ENCODE data around the gene INSIG2.

The INSIG2 gene

DNA sequence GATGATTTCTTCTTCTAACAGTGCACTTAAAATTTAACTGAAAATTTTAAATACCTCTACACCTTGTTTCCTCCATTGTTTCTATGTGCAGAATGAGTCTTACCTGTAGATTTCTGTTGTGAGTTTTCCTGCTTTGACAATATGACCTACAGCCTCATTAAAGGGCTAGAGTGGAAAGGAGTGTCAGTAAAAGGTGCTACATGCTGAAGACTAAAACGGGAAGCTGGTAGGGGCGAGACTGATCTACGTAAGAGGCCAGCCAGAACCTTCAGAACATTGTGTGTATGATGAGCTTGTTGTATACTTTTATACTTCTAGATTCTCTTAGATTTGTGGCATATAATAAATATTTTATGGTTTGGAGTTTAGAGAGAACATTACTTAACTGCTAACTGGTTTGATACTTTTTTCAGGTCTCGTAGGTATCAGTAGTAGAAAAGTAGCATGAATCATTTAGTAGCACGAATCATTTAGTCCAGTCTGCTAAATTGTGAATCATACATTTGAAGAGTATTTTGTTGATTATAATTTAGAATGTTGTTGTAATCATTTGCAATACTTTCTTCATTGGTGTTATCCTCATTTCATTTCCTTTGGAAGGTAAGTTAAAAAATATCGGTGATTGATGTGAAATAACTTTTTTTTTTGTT is 14.3 kb downstream of the INSIG2 start:
- no peak for DNase-seq

DNA sequence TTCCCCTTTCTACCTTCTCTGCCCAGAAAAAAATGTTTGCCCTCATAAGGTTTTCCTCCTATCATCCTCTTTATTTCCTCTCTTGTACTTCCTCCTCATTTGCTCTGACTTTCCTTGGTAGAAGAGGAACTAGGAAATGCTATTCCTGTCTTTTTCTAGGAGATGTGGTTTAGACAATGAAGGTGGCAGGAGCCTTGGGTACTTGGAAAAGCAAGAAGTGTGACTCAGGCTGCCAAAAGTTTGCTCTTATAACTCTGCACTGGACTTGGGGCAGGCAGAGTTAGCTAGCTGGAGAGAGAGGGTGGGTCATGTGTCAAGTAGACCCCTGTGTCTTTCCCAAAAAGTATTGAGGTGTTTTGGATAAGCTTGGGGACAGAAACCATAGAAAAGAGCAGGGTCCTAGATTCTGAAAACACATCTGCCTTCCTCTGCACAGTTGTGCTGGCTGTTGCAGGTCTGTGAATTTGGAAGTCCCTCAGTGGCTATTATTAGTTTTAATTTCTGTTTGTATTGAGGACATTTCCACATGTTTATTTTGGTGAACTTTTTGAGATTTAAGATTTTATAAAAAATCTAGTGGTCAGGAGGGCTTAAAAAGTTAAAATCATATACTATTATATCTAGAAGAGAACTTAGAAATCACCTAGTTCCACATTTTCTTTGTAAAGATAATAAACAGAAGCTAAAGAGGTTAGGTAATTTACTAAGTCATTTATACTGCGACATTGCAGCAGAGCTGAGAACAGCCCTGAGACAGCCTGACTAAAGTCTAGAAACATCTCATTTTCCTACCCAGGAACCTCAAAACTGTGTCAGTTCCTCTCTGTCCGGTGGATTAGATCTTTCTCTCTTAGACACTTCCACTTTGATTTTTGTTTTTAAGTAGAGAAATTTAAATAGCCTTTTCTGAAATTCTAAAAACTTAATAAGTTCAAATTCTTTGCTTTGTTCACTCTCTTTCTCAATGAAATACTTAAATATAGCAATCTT is 16.0 kb downstream of the INSIG2 start:
- no peak for DNase-seq

DNA sequence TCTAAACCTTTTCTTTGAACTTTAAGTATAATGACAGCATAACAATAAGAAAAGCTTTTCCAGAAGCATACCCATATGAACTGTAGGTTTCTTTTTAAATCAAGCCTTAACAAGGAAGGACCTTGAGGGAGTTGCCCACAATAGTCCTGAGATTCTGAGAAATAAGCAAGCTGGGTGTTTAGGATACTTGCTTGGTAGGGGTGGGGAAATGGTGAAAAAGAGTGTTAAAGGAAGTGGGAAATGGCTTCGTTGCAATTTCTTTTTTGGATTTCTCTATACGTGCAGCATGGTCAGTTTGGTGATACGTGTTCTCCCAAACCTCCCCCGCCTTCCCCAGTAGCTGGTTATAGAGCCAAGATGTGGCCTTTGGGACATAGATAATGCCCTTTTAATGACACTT is 17.2 kb downstream of the INSIG2 start:
- DNase-seq, result no peak

- DNase-seq, result no peak
These were observed 18.7 kb downstream of the INSIG2 start for GRCh38 chr2:118106926-118107325.

DNA sequence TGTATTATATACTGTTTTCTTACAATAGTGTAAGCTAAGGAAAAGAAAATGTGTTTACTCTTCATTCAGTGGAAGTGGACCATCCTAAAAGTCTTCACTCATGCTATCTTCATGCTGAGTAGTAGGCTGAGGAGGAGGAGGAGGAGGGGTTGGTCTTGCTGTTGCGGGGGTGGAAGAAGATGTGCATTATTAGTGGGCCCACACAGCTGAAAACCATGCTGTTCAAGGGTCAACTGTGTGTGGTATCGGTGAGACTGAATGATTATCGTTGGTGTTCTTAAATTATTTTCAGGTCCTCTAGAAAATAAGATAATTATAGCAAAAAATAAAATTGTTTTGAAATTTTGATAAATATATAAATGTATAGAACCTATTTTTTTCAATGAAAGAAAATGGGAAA is 22.0 kb downstream of the INSIG2 start:
- DNase-seq, result no peak

DNA sequence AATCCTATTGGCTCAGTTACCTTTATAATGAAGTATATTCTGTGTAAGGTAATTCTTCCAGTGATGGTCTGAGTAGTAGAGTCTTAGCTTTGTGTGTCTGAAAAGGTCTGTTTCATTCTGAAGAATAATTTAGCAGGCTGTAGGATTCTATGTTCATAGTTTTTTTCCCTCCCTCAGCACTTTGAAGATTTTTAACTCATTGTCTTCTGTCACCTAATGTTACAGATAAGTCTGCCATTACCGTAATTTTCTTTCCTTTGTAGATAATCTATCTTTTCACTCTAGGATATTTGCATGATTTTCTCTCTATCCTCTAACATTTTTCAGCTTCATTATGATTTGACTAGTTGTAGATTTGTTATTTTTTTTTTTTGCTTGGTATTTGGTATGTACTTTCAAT is 22.7 kb downstream of the INSIG2 start:
- DNase-seq, result no peak

DNA sequence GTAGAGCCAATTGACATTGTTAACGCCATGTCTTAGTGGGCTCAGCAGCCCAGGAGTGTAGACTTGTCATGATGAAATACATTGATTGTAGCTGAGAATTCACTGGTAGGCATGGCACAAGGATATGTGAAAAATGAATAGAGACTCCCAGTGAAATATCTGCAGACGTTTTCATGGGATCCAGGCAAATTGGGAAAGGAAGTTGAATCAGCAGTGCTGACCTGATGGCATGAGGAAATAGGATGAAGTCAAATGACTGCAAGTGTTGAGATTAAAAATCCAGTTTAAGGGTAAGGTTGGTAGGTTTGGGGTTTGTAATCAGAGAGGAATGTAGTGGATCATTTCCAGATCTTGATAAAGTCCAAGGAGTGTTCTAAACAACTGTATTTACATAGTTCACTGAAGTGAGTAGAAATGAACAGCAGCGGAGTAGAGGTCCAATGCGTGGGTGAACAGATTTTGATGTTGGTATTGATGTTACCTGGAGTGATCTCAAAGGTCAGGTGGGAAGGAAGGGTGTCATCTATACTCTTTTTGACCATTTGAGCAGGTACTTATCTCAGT is 24.6 kb downstream of the INSIG2 start:
- DNase-seq, result no peak

- no peak for DNase-seq
These were observed 26.6 kb downstream of the INSIG2 start for GRCh38 chr2:118114863-118115262.

DNA sequence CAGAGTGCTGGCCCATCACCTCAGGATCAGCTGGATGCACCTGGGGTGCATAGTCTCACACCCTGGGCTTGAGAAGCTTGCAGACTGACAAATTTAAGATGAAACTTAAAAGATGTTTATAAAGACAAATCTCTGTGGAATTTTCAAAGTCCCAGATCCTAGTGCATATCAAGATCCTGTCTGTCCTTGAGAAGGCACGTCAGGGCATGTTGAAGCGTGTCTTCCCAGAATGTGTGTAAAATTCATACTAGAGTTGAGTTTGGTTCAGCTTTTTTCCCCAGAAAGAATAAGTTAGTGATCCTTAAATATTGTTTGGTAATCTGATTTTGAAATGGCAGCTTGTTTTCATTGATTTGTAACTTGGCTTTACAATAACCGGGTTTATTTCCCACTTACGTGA is 27.5 kb downstream of the INSIG2 start:
- no peak for DNase-seq

GRCh38 chr2:118118479-118118878 is 30.2 kb downstream of the INSIG2 start:
- no peak for DNase-seq

DNA sequence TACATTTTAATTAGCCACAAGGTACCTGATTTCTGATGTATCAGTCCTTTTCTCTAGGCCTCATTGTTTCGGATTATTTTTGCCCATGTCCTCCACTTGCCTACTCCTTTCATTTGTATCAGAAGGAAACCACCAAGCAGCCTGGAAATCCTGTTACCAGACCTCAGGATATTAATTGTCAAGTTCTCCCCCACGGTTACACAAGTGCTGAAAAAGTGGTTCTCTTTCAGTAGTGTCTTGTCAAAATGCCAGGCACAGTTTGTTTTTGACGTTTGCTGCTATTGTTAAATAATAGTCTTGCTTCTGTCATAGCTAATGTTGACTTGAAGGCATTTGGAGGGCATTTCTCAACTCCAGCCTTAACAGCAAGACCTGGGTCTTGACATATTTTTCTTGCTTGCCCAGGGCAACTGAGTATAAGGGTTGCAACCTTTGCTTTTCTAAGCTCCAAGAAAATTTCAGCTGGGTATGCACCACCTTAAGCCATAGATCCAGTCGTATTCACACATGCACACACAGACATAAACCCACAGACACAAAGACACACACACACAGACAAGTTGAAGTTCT is 31.0 kb downstream of the INSIG2 start:
- DNase-seq, result no peak

GRCh38 chr2:118119761-118120400 is 31.6 kb downstream of the INSIG2 start:
- DNase-seq, result no peak

GRCh38 chr2:118120401-118120780 is 32.1 kb downstream of the INSIG2 start:
- no peak for DNase-seq

DNA sequence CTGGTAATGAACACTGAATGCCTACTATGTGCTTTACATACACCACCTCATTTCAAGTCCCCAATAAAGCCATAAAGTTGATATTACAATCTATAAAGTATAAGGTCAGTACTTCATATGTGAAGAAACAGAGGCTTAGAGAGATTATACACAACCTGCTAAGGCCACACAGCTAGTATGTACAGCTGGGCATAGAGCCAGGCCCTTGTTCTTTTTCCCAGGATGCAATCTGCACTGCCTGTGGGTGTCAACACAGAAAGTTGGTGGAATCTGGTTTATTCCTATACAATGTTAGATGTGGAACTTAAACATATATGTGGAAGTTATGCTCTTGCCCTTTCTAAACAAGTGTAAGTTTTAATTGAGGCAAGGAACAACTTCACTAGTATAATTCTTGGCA is 32.8 kb downstream of the INSIG2 start:
- DNase-seq, result no peak

DNA sequence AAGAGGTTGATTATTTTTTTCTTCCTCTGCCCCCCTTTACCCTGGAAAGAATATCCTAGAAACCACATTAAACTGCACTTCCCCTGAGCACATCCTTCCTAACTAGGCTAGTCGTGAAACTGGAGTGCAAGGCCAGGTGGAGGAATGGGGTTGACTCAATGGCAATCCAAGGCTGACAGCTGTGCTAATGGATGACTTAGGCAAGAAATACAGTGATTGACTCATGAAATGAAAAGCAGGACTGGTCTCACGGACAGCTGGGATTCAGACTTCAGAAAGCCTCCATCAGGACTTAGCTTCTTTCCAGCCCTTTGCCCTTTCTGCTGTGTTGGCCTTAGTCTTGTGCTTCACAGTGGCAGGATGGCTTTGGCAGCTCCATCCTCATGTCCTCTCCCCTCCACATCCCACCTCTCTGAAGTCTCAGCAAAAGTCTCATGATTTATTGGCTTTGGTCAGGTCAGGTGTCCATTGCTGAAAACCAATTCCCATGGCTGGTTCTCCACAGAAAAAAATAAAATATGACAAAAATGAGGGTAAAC is 33.8 kb downstream of the INSIG2 start:
- DNase-seq, result no peak

GRCh38 chr2:118122594-118123281 is 34.5 kb downstream of the INSIG2 start:
- no peak for DNase-seq

- no peak for DNase-seq
These were observed 35.4 kb downstream of the INSIG2 start for GRCh38 chr2:118123561-118124232.

- no peak for DNase-seq
These were observed 36.1 kb downstream of the INSIG2 start for GRCh38 chr2:118124288-118124891.

DNA sequence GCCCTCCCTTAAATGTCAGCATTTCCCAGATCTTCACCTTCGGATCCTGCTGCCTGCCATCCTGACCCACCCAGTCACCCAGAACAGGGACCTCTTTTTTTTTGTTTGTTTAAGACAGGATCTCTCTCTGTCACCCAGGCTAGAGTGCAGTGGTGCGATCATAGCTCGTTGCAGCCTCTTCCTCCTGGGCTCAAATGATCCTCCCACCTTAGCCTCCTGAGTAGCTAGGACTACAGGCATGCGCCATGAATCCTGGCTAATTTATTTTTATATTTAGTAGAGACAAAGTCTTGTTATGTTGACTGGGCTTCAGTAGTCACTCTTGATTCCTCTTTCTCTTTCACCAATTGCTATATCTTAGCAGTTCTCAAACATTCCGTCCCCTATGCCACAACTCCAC is 39.0 kb downstream of the INSIG2 start:
- DNase-seq, result no peak

- no peak for DNase-seq
These were observed 40.6 kb downstream of the INSIG2 start for GRCh38 chr2:118128826-118129225.

DNA sequence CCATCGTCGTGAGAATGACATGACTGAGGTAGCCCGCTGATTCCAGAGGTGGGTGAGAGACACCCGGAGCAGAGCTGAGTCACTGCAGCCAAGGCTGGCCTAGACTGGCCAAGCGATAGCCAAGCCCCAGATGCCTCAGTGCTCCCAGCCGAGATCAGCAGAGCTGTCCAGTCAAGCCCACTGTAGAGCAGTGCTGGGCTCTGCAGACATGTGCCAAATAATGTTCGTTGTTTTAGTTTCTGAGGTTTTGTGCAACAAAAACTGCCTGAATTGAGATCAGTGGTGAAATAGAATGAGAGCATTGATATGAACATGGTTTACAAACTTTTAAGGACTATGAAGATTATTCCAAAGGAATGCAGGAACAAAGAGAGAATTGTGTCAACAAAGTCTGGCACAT is 42.1 kb downstream of the INSIG2 start:
- DNase-seq, result no peak
